GM23338 (cell line): ENCODE data around the gene HSD17B1. TPM values are rescaled to one million over a fixed set of nuclear protein-coding genes. Genes with fewer than 3 reads are reported as not detected.

Experiments used
- ATAC-seq: fragments of 200-7000 bp; cut with Tn5 transposase; 3 replicates; pipeline ENCODE4 v1.9.1; 2020
- DNase-seq: peaks from one replicate; pipeline ENCODE4 v3.0.0-alpha.2; 2015; ENCODE audit warnings: low spot score
- H2AFZ ChIP-seq: fragments of 200-600 bp; sonication (generic); 2 replicates; pipeline ENCODE4 v1.8.0; 2016; ENCODE audit warnings: antibody characterized with exemption, mild to moderate bottlenecking, moderate library complexity
- H3F3A ChIP-seq: fragments of 200-600 bp; sonication (generic); replicated peaks from 2 replicates; pipeline ENCODE4 v1.8.0; 2017; ENCODE audit warnings: antibody characterized with exemption, mixed run types, low read depth
- H3K27ac ChIP-seq: fragments of 200-600 bp; sonication (generic); 2 replicates; pipeline ENCODE4 v1.6.1; 2016; ENCODE audit warnings: low read depth
- H3K27me3 ChIP-seq: fragments of 200-600 bp; sonication (generic); 2 replicates; pipeline ENCODE4 v1.8.0; 2016; ENCODE audit warnings: mild to moderate bottlenecking, mixed run types, moderate library complexity; ENCODE audit not compliant: insufficient read depth
- H3K36me3 ChIP-seq: fragments of 200-600 bp; sonication (generic); 2 replicates; pipeline ENCODE4 v1.8.0; 2016; ENCODE audit warnings: mild to moderate bottlenecking; ENCODE audit not compliant: insufficient read depth
- H3K4me1 ChIP-seq: fragments of 200-600 bp; sonication (generic); 2 replicates; pipeline ENCODE4 v1.8.0; 2016; ENCODE audit warnings: mild to moderate bottlenecking, moderate library complexity; ENCODE audit not compliant: insufficient read depth
- H3K4me2 ChIP-seq: fragments of 200-600 bp; sonication (generic); 2 replicates; pipeline ENCODE4 v1.7.1; 2017; ENCODE audit warnings: mixed run types
- H3K4me3 ChIP-seq: fragments of 200-600 bp; sonication (generic); 2 replicates; pipeline ENCODE4 v1.6.1; 2016; ENCODE audit warnings: mixed run types
- H3K79me2 ChIP-seq: fragments of 200-600 bp; sonication (generic); replicated peaks from 2 replicates; pipeline ENCODE4 v1.8.0; 2017; ENCODE audit warnings: mild to moderate bottlenecking; ENCODE audit not compliant: insufficient read depth
- H3K9me2 ChIP-seq: fragments of 200-600 bp; sonication (generic); 2 replicates; pipeline ENCODE4 v1.8.0; 2017; ENCODE audit not compliant: insufficient read depth
- H4K20me1 ChIP-seq: fragments of 200-600 bp; sonication (generic); replicated peaks from 2 replicates; pipeline ENCODE4 v1.8.0; 2017; ENCODE audit warnings: mild to moderate bottlenecking; ENCODE audit not compliant: insufficient read depth
- H3K27ac Mint-ChIP-seq: 2 replicates; pipeline ENCODE4 v1.8.0; 2020; ENCODE audit warnings: inconsistent platforms, mild to moderate bottlenecking, moderate library complexity, mixed read lengths
- H3K27me3 Mint-ChIP-seq: 3 replicates; pipeline ENCODE4 v1.8.0; 2022; ENCODE audit warnings: low read depth, mild to moderate bottlenecking, moderate library complexity, mixed read lengths, inconsistent platforms; ENCODE audit not compliant: insufficient read depth, poor library complexity
- H3K36me3 Mint-ChIP-seq: 3 replicates; pipeline ENCODE4 v1.8.0; 2021; ENCODE audit warnings: low read depth, mild to moderate bottlenecking, inconsistent platforms, moderate library complexity, mixed read lengths
- H3K4me1 Mint-ChIP-seq: 3 replicates; pipeline ENCODE4 v1.8.0; 2020; ENCODE audit warnings: mild to moderate bottlenecking, inconsistent platforms, mixed read lengths
- H3K4me3 Mint-ChIP-seq: 3 replicates; pipeline ENCODE4 v1.8.0; 2021; ENCODE audit warnings: moderate library complexity, mild to moderate bottlenecking, inconsistent platforms, mixed read lengths
- H3K9me3 Mint-ChIP-seq: 3 replicates; pipeline ENCODE4 v1.8.0; 2020; ENCODE audit warnings: moderate library complexity, mild to moderate bottlenecking, inconsistent platforms, mixed read lengths
- CTCF ChIP-seq, 2 experiments: fragments of 200-600 bp in 1 of 2; sonication (generic) in 1 of 2; conservative IDR thresholded peaks; 2 replicates each; pipeline versions ENCODE4 v1.5.1 to v1.6.1; 2016 to 2017; ENCODE audit warnings: antibody characterized with exemption in 2 of 2, low read depth in 2 of 2, mild to moderate bottlenecking in 2 of 2, moderate library complexity in 1 of 2
- ETS1 ChIP-seq: IDR thresholded peaks from 2 replicates; pipeline ENCODE4 v1.6.1; 2016; ENCODE audit warnings: antibody characterized with exemption
- EZH2 ChIP-seq: fragments of 200-600 bp; sonication (generic); IDR thresholded peaks from one replicate; pipeline ENCODE4 v1.8.0; 2017; ENCODE audit warnings: antibody characterized with exemption, mild to moderate bottlenecking, low read depth; ENCODE audit not compliant: unreplicated experiment
- EZH2phosphoT487 ChIP-seq: fragments of 200-600 bp; sonication (generic); IDR thresholded peaks from one replicate; pipeline ENCODE4 v1.8.1; 2018; ENCODE audit warnings: antibody characterized with exemption; ENCODE audit not compliant: unreplicated experiment
- JUNB ChIP-seq: IDR thresholded peaks from one replicate; pipeline ENCODE4 v1.6.1; 2016; ENCODE audit warnings: antibody characterized with exemption; ENCODE audit not compliant: unreplicated experiment
- POLR2AphosphoS5 ChIP-seq: IDR thresholded peaks from 2 replicates; pipeline ENCODE4 v1.6.1; 2016; ENCODE audit warnings: antibody characterized with exemption, low read depth
- REST ChIP-seq: IDR thresholded peaks from one replicate; pipeline ENCODE4 v1.6.1; 2018; ENCODE audit warnings: antibody characterized with exemption; ENCODE audit not compliant: unreplicated experiment
- ZNF114 ChIP-seq: fragments of 250-450 bp; sonication (Bioruptor Pico); IDR thresholded peaks from 2 replicates; pipeline ENCODE4 v1.5.0; 2020; ENCODE audit warnings: mild to moderate bottlenecking, moderate library complexity
- ZNF331 ChIP-seq: fragments of 250-450 bp; sonication (Bioruptor Pico); IDR thresholded peaks from 2 replicates; pipeline ENCODE4 v1.5.0; 2020; ENCODE audit warnings: low read depth, mild to moderate bottlenecking, moderate library complexity
- polyA plus RNA-seq: library from polyadenylated mRNA; unstranded; fragments of >200 nt; fragmentation: Nextera tagmentation; extraction: Ambion mirVana; gene quantifications from 2 replicates; pipeline ENCODE4 v1.2.1, GENCODE V29; 2016
- total RNA-seq: library from RNA; depleted of rRNA; stranded (reverse); fragments of >200 nt; shearing (Covaris generic); gene quantifications from 2 replicates; pipeline ENCODE4 v1.2.3, GENCODE V29; 2014

The HSD17B1 gene
- total and polyA plus RNA-seq, 2 experiments from 2014 or later: 0.97 to 1.7 TPM

- no peak for TF ChIP-seq EZH2
- no peak for TF ChIP-seq ZNF331 (CRISPR knock-in tag)
- no peak for TF ChIP-seq REST
- no peak for TF ChIP-seq JUNB
- TF ChIP-seq ETS1: no peak
- no peak for TF ChIP-seq EZH2phosphoT487
These were observed 24.8 kb upstream of the HSD17B1 start (continued) for GRCh38 chr17:42527932-42528331.

GRCh38 chr17:42529061-42529460 lies 23.7 kb upstream of the HSD17B1 start:
- Mint-ChIP-seq H3K27ac (no peak overlapping the region), H3K36me3 (no peaks in the 10 kb centered on the region)
- DNase-seq: no peak

GRCh38 chr17:42530952-42531454 lies 21.7 kb upstream of the HSD17B1 start:
- no peaks in the 10 kb centered on the region for H3K79me2 ChIP-seq
- H3K4me3 ChIP-seq: no peak overlapping the region
- H3K36me3 ChIP-seq: no peaks in the 10 kb centered on the region
- H3K36me3 Mint-ChIP-seq: no peaks in the 10 kb centered on the region
- TF ChIP-seq REST (no peak), ETS1 (no peak), CTCF (conservative IDR thresholded peaks at IDR 0.05; ENCODE audit: low read depth in 2 of 2) (no peak), ZNF114 (no peak), JUNB (no peak), EZH2 (no peak), ZNF331 (CRISPR knock-in tag) (no peak), POLR2AphosphoS5 (no peak)
- DNase-seq (no peak), ATAC-seq (no peak)
- H3F3A ChIP-seq: peaks cover 17% of the 10 kb centered on the region; the same call in 1 of the 2 replicates
- no peak overlapping the region for H3K4me3 Mint-ChIP-seq
- H3K27ac ChIP-seq: no peak overlapping the region
- peaks cover 24% of the 10 kb centered on the region for H3K27me3 Mint-ChIP-seq
- peaks cover 7% of the 10 kb centered on the region for H3K4me1 Mint-ChIP-seq
- no peak overlapping the region for H3K4me2 ChIP-seq
- H3K27ac Mint-ChIP-seq: no peak overlapping the region
- H2AFZ ChIP-seq: no peak overlapping the region
- H3K27me3 ChIP-seq: peaks cover 32% of the 10 kb centered on the region
- H3K4me1 ChIP-seq: peaks cover 10% of the 10 kb centered on the region
- no peaks in the 10 kb centered on the region for H4K20me1 ChIP-seq
- H3K9me3 Mint-ChIP-seq: no peaks in the 10 kb centered on the region; the same call in 2 of the 3 replicates
- H3K9me2 ChIP-seq: no peaks in the 10 kb centered on the region

More at GRCh38 chr17:42529061-42529460, 23.7 kb upstream of the HSD17B1 start:
- H3K27me3 ChIP-seq: peaks cover 31% of the 10 kb centered on the region
- TF ChIP-seq ZNF114 (no peak), ZNF331 (CRISPR knock-in tag) (no peak), POLR2AphosphoS5 (no peak)
- H3K4me2 ChIP-seq: no peak overlapping the region
- peaks cover 6% of the 10 kb centered on the region; the same call in 1 of the 2 replicates for H3F3A ChIP-seq
- H4K20me1 ChIP-seq: no peaks in the 10 kb centered on the region
- no peaks in the 10 kb centered on the region for H3K36me3 ChIP-seq
- no peak overlapping the region for H3K4me3 Mint-ChIP-seq
- no peak overlapping the region for H3K4me3 ChIP-seq
- H3K27me3 Mint-ChIP-seq: peaks cover 19% of the 10 kb centered on the region
- no peak overlapping the region for H3K27ac ChIP-seq
- H3K79me2 ChIP-seq: no peaks in the 10 kb centered on the region
- no peaks in the 10 kb centered on the region for H3K4me1 ChIP-seq
- no peaks in the 10 kb centered on the region; the same call in 2 of the 3 replicates for H3K9me3 Mint-ChIP-seq
- no peaks in the 10 kb centered on the region; the same call in none of the 3 replicates for H3K4me1 Mint-ChIP-seq
- no peak for ATAC-seq
- no peak overlapping the region for H2AFZ ChIP-seq
- no peaks in the 10 kb centered on the region for H3K9me2 ChIP-seq
